Measurements from ENCODE around the gene AIF1.

The AIF1 gene

GRCh38 chr6:31663126-31663960 lies 48.3 kb downstream of the AIF1 start:
- DNase-seq (ENCODE audit: low read depth in 2 of 2) = no peak

DNA sequence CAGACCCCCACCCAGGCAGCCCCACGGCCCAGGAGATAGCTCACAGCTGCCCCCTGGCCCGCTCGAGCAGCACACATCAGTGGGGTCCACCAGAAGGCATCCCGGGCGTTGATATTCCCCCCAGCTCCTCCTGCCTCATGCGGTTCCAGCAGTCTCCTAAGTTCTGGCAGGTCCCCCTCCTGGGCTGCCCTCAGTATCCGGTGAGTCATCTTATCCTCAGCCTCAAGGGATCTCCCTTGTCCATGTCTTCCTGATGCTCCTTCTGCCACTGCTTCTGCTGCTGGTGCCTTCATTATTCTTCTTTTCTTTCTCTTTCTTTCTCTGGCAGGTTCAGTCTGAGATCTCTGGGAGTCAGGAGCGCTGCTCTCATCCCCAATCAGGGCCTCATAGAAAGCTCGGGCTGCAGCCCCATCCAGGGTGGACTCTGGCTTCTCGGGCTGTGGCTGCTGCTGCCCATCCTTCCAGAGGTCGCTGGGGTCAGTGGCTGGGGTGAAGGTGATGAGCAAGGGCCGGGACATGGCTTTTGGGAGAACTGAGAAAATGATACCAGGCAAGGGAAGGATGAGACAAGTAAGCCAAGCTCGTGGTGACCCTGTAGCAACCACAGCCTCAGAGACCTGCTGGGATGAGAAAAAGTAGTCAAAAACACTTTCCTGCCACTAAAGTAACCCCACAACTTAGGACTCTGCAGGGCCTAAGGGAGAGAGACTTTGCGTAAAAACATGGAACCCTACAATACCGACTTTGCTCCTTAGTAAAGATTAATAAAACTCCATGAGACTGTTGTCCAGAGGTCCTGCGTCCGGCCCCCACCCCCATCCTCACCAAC lies 49.1 kb downstream of the AIF1 start:
- no peak for DNase-seq (ENCODE audit: low read depth in 2 of 2)

GRCh38 chr6:31664790-31665500 lies 49.9 kb downstream of the AIF1 start, which contains the start of gene GPANK1:
GPANK1 (minus strand) TSS chr6:31664997; CDS start chr6:31664478, 519 bp downstream.
- DNase-seq (ENCODE audit: low read depth in 2 of 2) = peak; percentile 74 to 82

DNA sequence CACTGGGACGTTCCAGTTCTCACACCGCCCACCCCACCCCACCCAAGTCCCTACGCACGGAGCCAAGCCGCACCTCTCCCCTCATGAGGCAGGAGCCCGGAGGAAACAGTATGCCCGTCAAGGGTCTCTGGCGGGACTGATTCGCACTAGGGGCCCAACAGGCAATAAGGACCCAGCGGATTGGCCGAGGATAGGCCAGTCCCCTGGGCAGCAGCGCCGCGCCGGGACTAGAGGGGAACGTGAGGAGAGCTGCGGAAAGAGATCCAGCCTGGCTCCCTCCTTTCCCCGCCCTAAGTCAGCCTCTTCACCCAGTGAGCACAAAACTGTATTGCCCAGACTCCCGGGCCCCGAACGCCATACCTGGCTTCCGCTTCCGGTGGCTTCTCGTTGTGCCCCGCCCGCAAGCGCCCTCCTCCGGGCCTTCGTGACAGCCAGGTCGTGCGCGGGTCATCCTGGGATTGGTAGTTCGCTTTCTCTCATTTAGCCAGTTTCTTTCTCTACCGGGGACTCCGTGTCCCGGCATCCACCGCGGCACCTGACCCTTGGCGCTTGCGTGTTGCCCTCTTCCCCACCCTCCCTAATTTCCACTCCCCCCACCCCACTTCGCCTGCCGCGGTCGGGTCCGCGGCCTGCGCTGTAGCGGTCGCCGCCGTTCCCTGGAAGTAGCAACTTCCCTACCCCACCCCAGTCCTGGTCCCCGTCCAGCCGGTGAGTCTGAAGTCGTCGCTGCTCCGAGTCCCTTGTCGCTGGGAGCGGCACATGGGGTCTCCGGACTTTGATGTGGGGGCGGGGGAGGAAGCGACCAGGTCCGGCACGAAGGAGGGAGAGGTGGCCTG lies 50.7 kb downstream of the AIF1 start, which contains the start of gene CSNK2B:
TSS of gene CSNK2B (plus strand) at position 580 of the 836 bp plus-strand sequence. CDS start 752 bp downstream, outside the sequence.
- peak; percentile 96 for DNase-seq (ENCODE audit: low read depth in 2 of 2)

DNA sequence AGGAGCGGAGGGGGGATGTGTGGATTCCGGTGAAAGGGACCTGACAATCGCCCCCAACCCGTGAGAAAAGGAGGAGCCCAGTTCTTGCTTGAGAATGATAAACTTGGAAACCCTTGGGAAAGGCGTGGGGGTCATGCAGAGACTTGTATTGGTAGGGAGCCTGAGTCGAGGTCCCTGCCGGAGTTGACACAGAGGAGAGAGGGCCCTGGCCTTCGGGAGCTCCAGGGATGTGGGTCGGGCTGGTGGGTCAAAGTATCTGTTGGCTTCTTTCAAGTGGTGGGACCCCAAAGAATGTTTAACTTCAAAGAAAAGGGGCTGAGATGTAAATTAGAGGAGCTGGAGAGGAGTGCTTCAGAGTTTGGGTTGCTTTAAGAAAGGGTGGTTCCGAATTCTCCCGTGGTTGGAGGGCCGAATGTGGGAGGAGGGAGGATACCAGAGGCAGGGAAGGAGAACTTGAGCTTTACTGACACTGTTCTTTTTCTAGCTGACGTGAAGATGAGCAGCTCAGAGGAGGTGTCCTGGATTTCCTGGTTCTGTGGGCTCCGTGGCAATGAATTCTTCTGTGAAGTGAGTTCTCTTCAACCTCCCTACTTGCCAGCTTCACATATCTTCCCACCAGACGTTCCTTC lies 51.4 kb downstream of the AIF1 start:
- DNase-seq (ENCODE audit: low read depth in 2 of 2) = no peak
